NCI-H146 treated with DMSO at 0.1 percent for 48 hours (cell line): ENCODE data around the gene FARP1.
"Not testable (repeated sequence)": the region's sequence is repeated elsewhere in the genome, so short reads cannot be mapped to it uniquely, and the experiment has no call there.

Experiments used
- DNase-seq: peaks from one replicate; lab custom pipeline; 2025; ENCODE audit not compliant: unreplicated experiment; lab: John Stamatoyannopoulos, UW

Gene FARP1

GRCh38 chr13:98222816-98223215, 79.9 kb downstream of the FARP1 start:
- DNase-seq = no peak

GRCh38 chr13:98223741-98224140, 80.8 kb downstream of the FARP1 start:
- DNase-seq = no peak

- no peak for DNase-seq
These were observed 81.7 kb downstream of the FARP1 start for GRCh38 chr13:98224557-98224956.

- DNase-seq = no peak
These were observed 82.4 kb downstream of the FARP1 start for GRCh38 chr13:98225036-98225940.

- no peak for DNase-seq
These were observed 83.6 kb downstream of the FARP1 start for GRCh38 chr13:98226496-98226895.

- DNase-seq = no peak
These were observed 85.9 kb downstream of the FARP1 start for GRCh38 chr13:98228661-98229341.

GRCh38 chr13:98230762-98231161, 87.9 kb downstream of the FARP1 start:
- not testable (repeated sequence) for DNase-seq

- no peak for DNase-seq
These were observed 89.6 kb downstream of the FARP1 start for GRCh38 chr13:98232456-98232855.

GRCh38 chr13:98233127-98233526, 90.2 kb downstream of the FARP1 start:
- no peak for DNase-seq

- DNase-seq = no peak
These were observed 91.5 kb downstream of the FARP1 start for GRCh38 chr13:98234348-98234747.

GRCh38 chr13:98236197-98236596, 93.3 kb downstream of the FARP1 start:
- no peak for DNase-seq

GRCh38 chr13:98237331-98237730, 94.4 kb downstream of the FARP1 start:
- no peak for DNase-seq

GRCh38 chr13:98239162-98240076, 96.5 kb downstream of the FARP1 start:
- DNase-seq = peak; percentile 98

- DNase-seq = peak; percentile 39
These were observed 97.2 kb downstream of the FARP1 start for GRCh38 chr13:98240135-98240534.

GRCh38 chr13:98240974-98241373, 98.1 kb downstream of the FARP1 start:
- no peak for DNase-seq

GRCh38 chr13:98241976-98242375, 99.1 kb downstream of the FARP1 start:
- no peak for DNase-seq

GRCh38 chr13:98242403-98242802, 99.5 kb downstream of the FARP1 start:
- no peak for DNase-seq

- no peak for DNase-seq
These were observed 101.0 kb downstream of the FARP1 start for GRCh38 chr13:98243929-98244272.

- DNase-seq = no peak
These were observed 103.8 kb downstream of the FARP1 start for GRCh38 chr13:98246538-98247172.

GRCh38 chr13:98251708-98252107, 108.8 kb downstream of the FARP1 start:
- DNase-seq = no peak

- DNase-seq = no peak
These were observed 110.1 kb downstream of the FARP1 start for GRCh38 chr13:98252931-98253470.
